CD4-positive, alpha-beta T cell (primary cell): ENCODE results near the gene CD79B. TPM values are rescaled to one million over a fixed set of nuclear protein-coding genes. Genes with fewer than 3 reads are reported as not detected.

ENCODE experiments used
- ATAC-seq: fragments of 200-7000 bp; cut with Tn5 transposase; one replicate; pipeline ENCODE4 v1.10.0; 2022; ENCODE audit warnings: mild to moderate bottlenecking; ENCODE audit not compliant: poor library complexity
- CTCF ChIA-PET: fragments of 350-600 bp; sonication (Branson Sonifier 250); formaldehyde crosslinking; loops from one replicate; lab custom pipeline; 2021; ENCODE audit warnings: antibody characterized with exemption, inconsistent platforms; lab: Charles Lee
- POLR2A ChIA-PET: fragments of 350-600 bp; sonication (Branson Sonifier 250); formaldehyde crosslinking; loops from one replicate; lab custom pipeline; 2021; ENCODE audit warnings: antibody characterized with exemption, inconsistent platforms; lab: Charles Lee
- DNase-seq, 14 experiments: peaks; one replicate each; pipeline ENCODE4 v3.0.0-alpha.2; 2013 to 2020; ENCODE audit warnings: mixed read lengths in 2 of 14
- H3K27ac ChIP-seq, 2 donors: one replicate each; pipeline versions ENCODE4 v1.5.1 to v1.7.0; 2013; ENCODE audit warnings: low read length in 2 of 2, low read depth in 1 of 2, mild to moderate bottlenecking in 1 of 2
- H3K27me3 ChIP-seq, 2 experiments: 1 replicate in 1 of 2; 2 replicates in 1 of 2; pipeline versions ENCODE4 v1.6.1 to v1.7.0; 2013; ENCODE audit warnings: low read length in 2 of 2, control low read depth in 1 of 2, mild to moderate bottlenecking in 1 of 2, moderate library complexity in 1 of 2; ENCODE audit not compliant: insufficient read depth in 2 of 2, control insufficient read depth in 1 of 2
- H3K36me3 ChIP-seq: one replicate; pipeline ENCODE4 v1.6.1; 2013; ENCODE audit warnings: low read length, control low read depth; ENCODE audit not compliant: insufficient read depth
- H3K4me1 ChIP-seq: one replicate; pipeline ENCODE4 v1.6.1; 2013; ENCODE audit warnings: low read length, control low read depth; ENCODE audit not compliant: insufficient read depth
- H3K4me3 ChIP-seq: one replicate; pipeline ENCODE4 v1.5.1; 2013; ENCODE audit warnings: mild to moderate bottlenecking, low read length, moderate library complexity
- H3K9me3 ChIP-seq, 2 experiments: 1 replicate in 1 of 2; 2 replicates in 1 of 2; pipeline versions ENCODE4 v1.6.1 to v1.7.0; 2013; ENCODE audit warnings: low read length in 2 of 2, mild to moderate bottlenecking in 2 of 2, control low read depth in 1 of 2, moderate library complexity in 1 of 2; ENCODE audit not compliant: control insufficient read depth in 1 of 2, insufficient read depth in 1 of 2
- H3K27ac Mint-ChIP-seq: one replicate; pipeline ENCODE4 v1.8.0; 2020; ENCODE audit warnings: mixed read lengths
- H3K27me3 Mint-ChIP-seq: one replicate; pipeline ENCODE4 v1.8.0; 2021; ENCODE audit warnings: mixed read lengths
- H3K36me3 Mint-ChIP-seq: one replicate; pipeline ENCODE4 v1.8.0; 2021; ENCODE audit warnings: low read depth, mixed read lengths
- H3K4me1 Mint-ChIP-seq: one replicate; pipeline ENCODE4 v1.8.0; 2021; ENCODE audit warnings: low read depth, mixed read lengths
- H3K4me3 Mint-ChIP-seq: one replicate; pipeline ENCODE4 v1.8.0; 2020; ENCODE audit warnings: mild to moderate bottlenecking, mixed read lengths
- H3K9me3 Mint-ChIP-seq: one replicate; pipeline ENCODE4 v1.8.0; 2020; ENCODE audit warnings: mixed read lengths
- CTCF ChIP-seq: fragments of 200-600 bp; IDR thresholded peaks from one replicate; pipeline ENCODE4 v1.8.0; 2022; ENCODE audit warnings: antibody characterized with exemption, mild to moderate bottlenecking
- intact Hi-C, 2 experiments: fragments of 100-400 bp; cut with DNase I in 1 of 2; cut with micrococcal nuclease in 1 of 2; formaldehyde crosslinking; loops; one replicate each; pipeline versions ENCODE4 v1.15.1 to v1.9.0; 2023 to 2025; cut with DNase I, micrococcal nuclease
- total RNA-seq, 174 experiments: library from RNA in 2 of 174; stranded (reverse) in 2 of 174; gene quantifications; one replicate each; pipeline ENCODE4 v1.2.3 and lab custom pipeline; 2021 to 2026

Gene CD79B
- total RNA-seq, 2 experiments from 2014 or later, result 5.3 to 5.5 TPM

DNA sequence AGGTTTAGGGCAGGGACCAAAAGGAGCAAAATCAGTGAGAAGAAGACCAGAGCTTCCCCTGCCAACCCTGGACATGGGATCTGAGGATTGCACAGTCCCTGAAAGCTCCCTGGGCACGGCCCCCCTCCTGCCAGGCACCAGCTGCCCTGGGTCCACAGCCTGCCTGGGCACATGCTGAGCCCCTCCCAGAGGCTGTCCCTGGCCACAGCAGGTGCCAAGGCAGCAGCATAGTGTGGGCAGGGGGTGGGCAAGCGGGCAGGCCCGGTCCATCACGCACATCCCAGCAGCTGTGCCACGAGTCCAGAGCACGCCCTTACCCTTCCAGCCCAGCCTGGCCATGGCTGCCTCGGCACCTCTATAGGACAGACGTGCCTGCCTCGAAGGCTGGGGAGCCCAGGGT is 27.9 kb upstream of the CD79B start:
- H3K4me1 ChIP-seq, result peaks cover 5% of the 10 kb centered on the region
- H3K27me3 ChIP-seq, result no peaks in the 10 kb centered on the region
- H3K27ac ChIP-seq, result no peak overlapping the region
- ATAC-seq (no peak), DNase-seq (no peak)
- no peak for TF ChIP-seq CTCF
- H3K4me3 ChIP-seq, result no peak overlapping the region
- Mint-ChIP-seq H3K27ac (no peak overlapping the region), H3K9me3 (no peaks in the 10 kb centered on the region), H3K4me3 (no peak overlapping the region), H3K4me1 (peaks cover 16% of the 10 kb centered on the region), H3K36me3 (no peaks in the 10 kb centered on the region), H3K27me3 (no peaks in the 10 kb centered on the region)
- ChIA-PET CTCF (no interaction called here), POLR2A (no interaction called here)
- intact Hi-C loops, result loop anchor here in 1 of 2 experiments (2.0 kb wide), 1 partner anchor 19 kb away; no protein-coding TSS in a partner anchor
- no peaks in the 10 kb centered on the region for H3K36me3 ChIP-seq
- H3K9me3 ChIP-seq, result no peaks in the 10 kb centered on the region

GRCh38 chr17:63956296-63956920 is 24.3 kb upstream of the CD79B start:
- H3K36me3 ChIP-seq, result no peaks in the 10 kb centered on the region
- Mint-ChIP-seq H3K27ac (peak overlapping the region; percentile 70), H3K36me3 (no peaks in the 10 kb centered on the region), H3K27me3 (no peaks in the 10 kb centered on the region), H3K4me3 (no peak overlapping the region), H3K4me1 (peaks cover 29% of the 10 kb centered on the region), H3K9me3 (no peaks in the 10 kb centered on the region)
- ChIA-PET POLR2A (interaction anchor here (1.1 kb wide), 1 partner anchor 61 kb away, joined by 3 read pairs; no protein-coding TSS in a partner anchor), CTCF (no interaction called here)
- ATAC-seq, result no peak
- no peaks in the 10 kb centered on the region for H3K27me3 ChIP-seq
- DNase-seq, result no peak
- H3K4me3 ChIP-seq, result no peak overlapping the region
- H3K27ac ChIP-seq, result no peak overlapping the region
- H3K4me1 ChIP-seq, result peaks cover 24% of the 10 kb centered on the region
- intact Hi-C loops, result no loop called here
- H3K9me3 ChIP-seq, result no peaks in the 10 kb centered on the region
- no peak for TF ChIP-seq CTCF

- Histone ChIP-seq H3K36me3 (no peaks in the 10 kb centered on the region), H3K27ac (no peak overlapping the region), H3K9me3 (no peaks in the 10 kb centered on the region), H3K27me3 (no peaks in the 10 kb centered on the region), H3K4me3 (no peak overlapping the region), H3K4me1 (peaks cover 20% of the 10 kb centered on the region)
- Mint-ChIP-seq H3K27me3 (no peaks in the 10 kb centered on the region), H3K36me3 (no peaks in the 10 kb centered on the region), H3K9me3 (no peaks in the 10 kb centered on the region), H3K4me3 (no peak overlapping the region), H3K27ac (peak overlapping the region; percentile 70), H3K4me1 (peaks cover 33% of the 10 kb centered on the region)
- TF ChIP-seq CTCF, result no peak
- intact Hi-C loops, result no loop called here
- ATAC-seq (no peak), DNase-seq (no peak)
- ChIA-PET CTCF (no interaction called here), POLR2A (interaction anchor here (1.1 kb wide), 1 partner anchor 62 kb away, joined by 3 read pairs; no protein-coding TSS in a partner anchor)
Measured at GRCh38 chr17:63955791-63956190, 23.7 kb upstream of the CD79B start.
